Ectodermal cell (in vitro differentiated cells): ENCODE results near the gene CENPX.
A peak's percentile ranks its signal among the peaks of the same experiment; 100 is the strongest.

Experiments used
- H3K27ac ChIP-seq: 2 replicates; pipeline ENCODE4 v1.7.0; 2013; ENCODE audit warnings: mild to moderate bottlenecking, low read depth, low read length; ENCODE audit not compliant: insufficient read depth, poor library complexity, severe bottlenecking
- H3K27me3 ChIP-seq: 2 replicates; pipeline ENCODE4 v1.7.0; 2013; ENCODE audit warnings: mild to moderate bottlenecking, low read length; ENCODE audit not compliant: insufficient read depth, control insufficient read depth, poor library complexity, severe bottlenecking
- H3K36me3 ChIP-seq: one replicate; pipeline ENCODE4 v1.7.0; 2013; ENCODE audit warnings: low read length; ENCODE audit not compliant: control insufficient read depth, insufficient read depth
- H3K4me1 ChIP-seq: one replicate; pipeline ENCODE4 v1.7.0; 2013; ENCODE audit warnings: low read length; ENCODE audit not compliant: control insufficient read depth, insufficient read depth
- H3K4me3 ChIP-seq: 2 replicates; pipeline ENCODE4 v1.7.0; 2013; ENCODE audit warnings: low read depth, low read length, control low read depth; ENCODE audit not compliant: insufficient read depth
- H3K9me3 ChIP-seq: 2 replicates; pipeline ENCODE4 v1.7.0; 2013; ENCODE audit warnings: mild to moderate bottlenecking, low read length, moderate library complexity; ENCODE audit not compliant: control insufficient read depth
- WGBS, 2 experiments: methylation state at CpG; one replicate each; pipeline ENCODE4 v1.1.7; 2013; ENCODE audit warnings: missing lambda C conversion rate in 2 of 2; 5-methylcytosine and 5-hydroxymethylcytosine counted together

The CENPX gene

DNA sequence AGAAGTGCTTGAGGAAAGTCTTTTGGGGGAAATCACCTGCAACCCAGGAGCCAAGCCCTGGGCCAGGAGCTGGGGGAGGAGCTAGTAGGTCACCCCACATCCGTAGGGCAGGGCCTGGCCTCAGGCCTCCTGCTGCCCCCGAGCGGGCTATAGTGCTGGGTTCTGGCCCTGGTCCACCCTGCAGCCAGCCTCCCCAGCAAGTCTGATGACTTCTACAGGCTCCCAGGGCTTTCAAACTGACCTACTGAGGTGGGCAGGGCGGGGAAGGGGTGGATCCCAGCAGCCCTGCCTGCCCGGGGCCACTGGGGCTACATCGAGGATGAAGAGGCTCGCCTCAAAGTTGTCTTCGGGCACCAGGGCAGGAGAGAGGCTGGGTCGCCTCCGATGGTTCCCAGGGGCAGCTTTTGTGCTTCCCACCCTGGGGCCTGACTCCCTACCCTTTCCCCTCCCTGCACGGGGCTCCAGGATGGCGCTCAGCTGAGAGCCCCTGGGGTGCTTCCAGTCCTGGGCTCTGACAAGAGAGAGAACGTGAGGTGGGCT is 5.0 kb downstream of the CENPX start:
- Histone ChIP-seq H3K4me3 (no peak overlapping the region), H3K27me3 (no peaks in the 10 kb centered on the region), H3K9me3 (no peaks in the 10 kb centered on the region), H3K4me1 (peaks cover 30% of the 10 kb centered on the region), H3K36me3 (no peaks in the 10 kb centered on the region), H3K27ac (no peak overlapping the region)
- WGBS, 2 experiments = 88 to 89% methylated on average over 13 of the region's 13 CpGs

DNA sequence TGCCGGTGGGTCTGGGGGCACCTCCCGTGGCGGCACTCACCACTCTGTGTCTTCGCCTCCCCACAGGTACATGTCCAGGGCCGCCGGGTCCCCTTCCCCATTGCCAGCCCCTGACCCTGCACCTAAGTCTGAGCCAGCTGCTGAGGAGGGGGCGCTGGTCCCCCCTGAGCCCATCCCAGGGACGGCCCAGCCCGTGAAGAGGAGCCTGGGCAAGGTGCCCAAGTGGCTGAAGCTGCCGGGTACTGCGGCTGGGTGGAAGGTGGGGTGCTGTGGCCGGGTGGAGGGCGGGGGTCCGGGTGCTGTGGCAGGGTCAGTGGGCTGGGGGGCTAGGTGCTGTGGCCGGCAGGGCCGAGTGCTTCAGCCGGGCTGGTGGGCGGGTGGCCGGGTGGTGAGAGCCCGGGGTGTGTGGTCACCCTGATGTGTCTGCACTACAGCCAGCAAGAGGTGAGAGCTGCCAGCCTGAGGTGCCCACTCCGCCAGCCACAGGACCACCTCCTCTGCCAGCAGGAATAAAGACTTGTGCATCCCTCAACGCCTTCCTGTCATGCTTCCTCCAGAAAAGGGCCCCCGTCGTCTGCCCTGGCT is 5.7 kb downstream of the CENPX start:
- Histone ChIP-seq H3K27me3 (no peaks in the 10 kb centered on the region), H3K27ac (no peak overlapping the region), H3K9me3 (no peaks in the 10 kb centered on the region), H3K36me3 (no peaks in the 10 kb centered on the region), H3K4me3 (no peak overlapping the region), H3K4me1 (peaks cover 29% of the 10 kb centered on the region)
- WGBS, 2 experiments = 96 to 97% methylated on average over 24 of the region's 24 CpGs

DNA sequence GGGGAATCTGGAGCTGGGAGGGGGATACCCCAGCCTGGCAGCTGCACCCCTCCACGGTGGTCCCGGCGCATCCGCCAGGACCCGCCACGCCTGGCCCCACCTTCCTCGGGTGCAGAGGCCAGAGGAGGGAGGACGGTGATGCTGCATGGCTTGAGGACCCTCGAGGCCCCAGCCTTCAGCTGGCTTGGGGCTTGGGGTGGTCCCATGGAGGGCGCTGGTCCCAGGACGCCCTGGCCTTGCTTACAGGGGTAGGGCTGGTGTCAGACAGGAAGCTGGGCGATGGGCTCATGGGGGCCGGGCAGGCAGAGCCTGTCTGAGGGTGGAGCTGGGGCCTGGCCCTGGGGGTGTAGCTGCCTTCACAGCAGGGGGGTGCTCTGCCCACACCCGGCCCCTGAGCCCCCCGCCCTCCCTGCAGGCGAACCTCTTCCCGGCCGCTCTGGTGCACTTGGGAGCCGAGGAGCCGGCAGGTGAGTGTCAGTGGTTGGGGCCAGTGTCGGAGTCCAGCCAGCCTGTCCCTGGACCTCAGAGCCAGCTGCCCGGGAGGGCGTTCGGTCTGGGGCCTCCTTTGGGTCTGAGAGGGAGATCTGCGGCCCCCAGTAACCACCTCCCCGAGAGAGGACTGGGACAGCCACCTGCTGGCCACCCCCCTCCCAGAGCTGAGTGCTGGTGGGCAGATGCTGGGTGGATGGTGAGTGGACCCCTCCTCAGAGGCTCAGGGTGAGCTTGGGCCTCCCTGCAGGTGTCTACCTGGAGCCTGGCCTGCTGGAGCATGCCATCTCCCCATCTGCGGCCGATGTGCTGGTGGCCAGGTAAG is 6.4 kb downstream of the CENPX start:
- H3K27ac ChIP-seq = no peak overlapping the region
- H3K9me3 ChIP-seq = no peaks in the 10 kb centered on the region
- H3K4me3 ChIP-seq = no peak overlapping the region
- H3K36me3 ChIP-seq = no peaks in the 10 kb centered on the region
- 90 to 93% methylated on average over 28 of the region's 28 CpGs for WGBS, 2 experiments
- H3K27me3 ChIP-seq = no peaks in the 10 kb centered on the region
- peaks cover 22% of the 10 kb centered on the region for H3K4me1 ChIP-seq

DNA sequence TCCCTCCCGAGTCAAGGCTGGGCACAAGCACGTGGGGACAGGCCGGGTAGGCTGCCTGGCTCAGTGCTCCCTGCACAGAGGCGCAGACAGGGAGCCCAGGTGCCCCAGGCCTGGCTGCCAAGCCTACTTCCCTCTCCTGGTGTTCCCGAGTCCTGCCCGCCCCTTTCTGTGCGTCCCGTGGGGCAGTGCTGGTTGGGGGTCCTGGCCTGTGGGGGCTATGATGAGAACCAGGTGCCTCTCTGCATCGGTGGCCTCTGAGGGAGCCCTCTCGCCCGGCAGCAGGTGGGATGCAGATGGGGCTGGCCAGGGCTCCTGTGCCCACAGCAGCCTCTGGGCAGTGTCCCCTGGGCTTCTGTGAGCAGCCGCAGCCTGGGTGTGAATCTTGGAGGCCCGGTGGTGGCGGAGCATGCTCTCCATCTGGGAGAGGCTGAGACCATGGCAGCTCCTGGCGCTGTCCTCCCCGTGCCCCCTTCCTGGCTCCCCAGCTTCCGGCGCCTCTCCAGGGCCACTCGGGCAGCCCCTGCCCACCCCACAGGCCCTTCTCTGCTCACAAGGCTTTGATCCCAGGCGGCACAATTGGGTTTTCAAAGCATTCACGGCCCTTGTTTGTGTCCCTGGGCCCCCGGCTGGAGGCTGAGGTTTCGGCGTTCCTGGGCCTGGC is 7.2 kb downstream of the CENPX start:
- no peaks in the 10 kb centered on the region for H3K36me3 ChIP-seq
- WGBS, 2 experiments = 75 to 79% methylated on average over 24 of the region's 24 CpGs
- H3K27me3 ChIP-seq = no peaks in the 10 kb centered on the region
- peak overlapping the region; percentile 36 for H3K27ac ChIP-seq
- H3K4me3 ChIP-seq = no peak overlapping the region
- H3K4me1 ChIP-seq = peaks cover 18% of the 10 kb centered on the region
- H3K9me3 ChIP-seq = no peaks in the 10 kb centered on the region

DNA sequence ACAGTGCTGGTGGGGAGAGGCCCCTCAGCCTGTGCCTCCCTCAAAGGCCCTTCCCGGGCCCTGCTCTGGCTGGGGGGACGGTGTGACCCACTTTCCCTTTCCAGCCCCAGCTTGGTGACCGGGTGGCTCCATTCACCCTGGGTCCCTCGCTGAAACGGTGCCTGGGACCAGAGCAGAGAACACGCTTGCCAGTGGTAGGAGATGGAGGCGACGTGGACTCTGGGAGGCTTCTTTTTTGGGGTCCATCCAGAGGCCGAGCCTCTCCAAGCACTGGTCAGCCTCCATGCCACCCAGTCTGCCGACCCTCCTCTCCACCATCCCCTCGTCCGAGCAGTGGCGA is 7.7 kb downstream of the CENPX start:
- Histone ChIP-seq H3K27ac (no peak overlapping the region), H3K4me3 (no peak overlapping the region), H3K27me3 (no peaks in the 10 kb centered on the region), H3K36me3 (no peaks in the 10 kb centered on the region), H3K9me3 (no peaks in the 10 kb centered on the region), H3K4me1 (peaks cover 18% of the 10 kb centered on the region)
- 91% methylated on average over 13 of the region's 13 CpGs for WGBS, 2 experiments

DNA sequence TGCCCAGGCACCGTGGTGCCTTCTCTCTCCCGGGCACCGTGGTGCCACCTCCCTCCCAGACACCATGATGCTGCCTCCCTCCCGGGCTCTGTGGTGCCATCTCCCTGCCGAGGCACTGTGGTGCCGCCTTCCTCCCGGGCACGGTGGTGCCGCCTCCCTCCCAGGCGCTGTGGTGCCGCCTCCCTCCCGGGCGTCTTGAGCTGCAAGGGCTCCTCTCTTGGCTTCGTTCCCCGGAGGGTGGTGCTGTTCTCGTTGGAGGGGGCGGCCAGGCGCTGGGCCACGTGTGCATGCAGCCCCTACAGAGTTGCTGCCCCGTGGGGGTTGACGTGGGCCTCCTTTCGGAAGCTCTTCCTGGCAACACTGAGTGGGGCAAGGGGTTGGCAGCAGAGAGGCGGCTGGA is 8.2 kb downstream of the CENPX start:
- H3K36me3 ChIP-seq = no peaks in the 10 kb centered on the region
- H3K27ac ChIP-seq = no peak overlapping the region
- no peaks in the 10 kb centered on the region for H3K9me3 ChIP-seq
- WGBS, 2 experiments = 94 to 96% methylated on average over 23 of the region's 23 CpGs
- no peaks in the 10 kb centered on the region for H3K27me3 ChIP-seq
- no peak overlapping the region for H3K4me3 ChIP-seq
- H3K4me1 ChIP-seq = peaks cover 18% of the 10 kb centered on the region

DNA sequence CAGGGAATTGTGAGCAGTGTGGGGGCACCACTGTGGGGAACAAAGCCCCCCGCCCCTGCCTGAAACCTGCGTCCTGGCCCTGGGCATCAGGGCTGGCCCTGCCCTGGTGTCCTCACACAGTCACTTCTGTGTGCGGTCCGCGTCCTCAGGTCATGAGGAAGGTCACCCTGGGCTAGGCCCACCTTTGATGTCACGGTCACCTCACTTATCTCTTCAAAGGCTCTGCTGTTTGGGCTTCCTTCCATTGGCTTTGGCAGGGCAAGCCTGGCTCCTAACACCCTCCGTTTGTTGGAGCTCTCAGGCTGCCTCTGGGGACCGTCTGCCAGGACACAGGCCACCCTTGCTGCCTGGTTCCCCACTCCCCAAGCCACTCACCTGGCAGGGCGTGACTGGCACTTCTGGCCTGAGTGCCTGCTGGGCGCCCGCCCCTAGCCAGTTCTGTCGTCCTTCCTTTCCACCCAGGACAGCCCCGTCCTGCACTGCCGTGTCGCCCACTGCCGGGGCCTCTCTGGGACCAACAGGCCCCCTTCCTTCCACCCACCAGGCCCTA is 8.8 kb downstream of the CENPX start:
- Histone ChIP-seq H3K27ac (no peak overlapping the region), H3K4me3 (no peak overlapping the region), H3K4me1 (peaks cover 18% of the 10 kb centered on the region), H3K27me3 (no peaks in the 10 kb centered on the region), H3K9me3 (no peaks in the 10 kb centered on the region), H3K36me3 (no peaks in the 10 kb centered on the region)
- 93 to 94% methylated on average over 16 of the region's 16 CpGs for WGBS, 2 experiments

DNA sequence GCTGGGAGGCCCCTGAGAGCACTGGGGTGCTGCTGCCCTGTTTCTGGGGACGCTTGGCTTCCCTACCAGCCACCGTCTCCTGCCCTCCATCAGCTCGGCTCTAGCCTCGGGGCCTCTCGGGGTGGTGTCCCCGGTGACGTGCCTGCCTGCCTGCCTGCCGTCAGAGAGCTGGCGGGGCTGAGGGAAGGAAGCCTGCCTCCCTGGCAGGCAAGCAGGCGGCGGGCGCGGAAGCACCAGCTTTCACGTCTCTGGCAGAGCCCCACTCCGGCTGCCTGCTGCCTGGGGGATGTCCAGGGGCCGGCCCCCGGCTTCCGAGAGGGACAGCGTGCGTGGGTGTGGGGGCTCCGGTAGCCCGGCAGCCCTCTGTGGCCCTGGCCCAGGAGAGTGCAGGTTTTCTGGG is 9.3 kb downstream of the CENPX start:
- 89 to 90% methylated on average over 22 of the region's 22 CpGs for WGBS, 2 experiments
- H3K9me3 ChIP-seq = no peaks in the 10 kb centered on the region
- no peak overlapping the region for H3K4me3 ChIP-seq
- H3K36me3 ChIP-seq = no peaks in the 10 kb centered on the region
- H3K27ac ChIP-seq = no peak overlapping the region
- H3K27me3 ChIP-seq = no peaks in the 10 kb centered on the region
- peaks cover 18% of the 10 kb centered on the region for H3K4me1 ChIP-seq

DNA sequence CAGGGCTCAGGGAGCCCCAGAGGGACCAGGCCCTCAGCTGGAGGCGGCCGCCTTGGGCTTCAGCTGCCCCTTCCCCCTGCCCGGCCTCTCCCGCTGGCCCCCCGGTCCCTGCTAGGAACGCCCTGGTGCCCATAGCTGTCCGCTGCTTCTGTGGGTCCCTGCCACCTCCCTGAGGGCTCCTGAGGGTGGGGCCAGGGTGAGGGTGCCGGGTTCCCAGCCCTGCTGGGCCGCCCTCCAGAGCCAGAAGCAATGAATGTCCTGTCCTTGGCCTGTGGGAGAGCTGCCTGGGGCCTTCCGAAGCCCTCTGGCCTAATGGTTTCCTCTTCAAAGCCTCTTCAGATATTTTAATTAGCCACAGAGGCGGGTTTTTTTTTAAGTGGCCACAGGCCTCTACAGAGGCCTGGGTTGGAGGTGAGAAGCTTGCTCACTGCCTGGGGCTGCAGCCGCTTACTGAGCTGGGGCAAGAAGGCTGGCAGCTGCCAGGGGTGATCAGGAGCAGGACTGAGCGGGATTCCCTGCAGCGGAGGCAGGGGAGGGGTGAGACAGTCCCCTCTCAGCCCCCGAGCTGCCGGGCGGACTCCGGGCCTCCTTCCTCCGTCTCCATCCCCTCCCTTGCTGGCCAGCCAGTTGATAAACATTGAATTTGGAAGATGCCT is 9.9 kb downstream of the CENPX start:
- Histone ChIP-seq H3K36me3 (no peaks in the 10 kb centered on the region), H3K9me3 (no peaks in the 10 kb centered on the region), H3K4me3 (no peak overlapping the region), H3K4me1 (peaks cover 18% of the 10 kb centered on the region), H3K27me3 (no peaks in the 10 kb centered on the region), H3K27ac (peak overlapping the region; percentile 30)
- WGBS, 2 experiments = 79 to 81% methylated on average over 19 of the region's 19 CpGs

DNA sequence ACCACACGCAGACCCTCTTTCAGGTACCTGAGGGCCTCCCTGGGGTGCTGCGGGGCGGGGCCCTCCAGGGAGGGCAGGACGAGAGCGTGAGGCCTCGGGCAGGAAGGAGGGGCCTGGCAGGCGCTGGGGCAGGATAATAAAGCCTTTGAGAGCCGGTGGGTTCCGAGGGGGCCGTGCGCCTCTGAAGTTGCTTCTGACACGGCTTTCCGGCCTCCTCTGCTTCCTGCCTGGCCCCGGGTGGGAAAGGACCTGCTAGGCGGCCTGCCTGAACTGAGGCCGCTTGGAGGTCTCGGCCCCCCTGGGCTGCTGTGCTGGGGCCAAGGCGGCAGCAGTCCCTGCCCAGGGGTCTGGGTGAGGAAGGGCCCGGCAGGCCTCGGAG is 10.4 kb downstream of the CENPX start:
- H3K4me3 ChIP-seq = no peak overlapping the region
- no peaks in the 10 kb centered on the region for H3K27me3 ChIP-seq
- no peaks in the 10 kb centered on the region for H3K9me3 ChIP-seq
- WGBS, 2 experiments = 76 to 82% methylated on average over 20 of the region's 20 CpGs
- peak overlapping the region; percentile 30 for H3K27ac ChIP-seq
- H3K36me3 ChIP-seq = no peaks in the 10 kb centered on the region
- peaks cover 21% of the 10 kb centered on the region for H3K4me1 ChIP-seq
